Stimulated activated CD4-positive, alpha-beta T cell treated with anti-CD3 and anti-CD28 coated beads, TNF-alpha, amount 100 ng/mL, for 24 hours (primary cell): Measurements from ENCODE around the gene MEGF6.

Experiments used
- DNase-seq, 3 experiments: peaks; one replicate each; pipeline ENCODE4 v3.0.0-alpha.2; 2020; ENCODE audit warnings: low read depth in 3 of 3

Gene MEGF6

DNA sequence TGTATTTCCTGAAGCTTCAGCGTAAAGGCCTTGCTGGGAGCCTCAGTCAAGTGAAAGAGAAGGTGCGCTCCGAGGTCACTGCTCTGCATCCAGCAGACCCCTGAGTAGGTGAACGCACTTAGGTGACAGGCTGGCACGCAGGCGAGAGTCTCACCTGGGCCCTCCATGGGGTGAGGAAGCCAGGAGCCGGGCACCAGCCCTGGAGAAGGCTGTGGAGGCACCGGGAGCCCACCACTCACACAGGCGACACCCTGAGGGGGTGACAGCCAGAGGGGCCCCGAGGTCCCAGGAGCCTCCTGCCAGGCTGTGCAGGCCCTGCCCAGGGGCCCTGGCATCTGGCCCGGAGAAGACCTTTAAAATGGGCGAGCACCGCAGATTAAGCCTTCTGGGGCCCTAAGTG, 89.2 kb downstream of the MEGF6 start:
- no peak for DNase-seq

DNA sequence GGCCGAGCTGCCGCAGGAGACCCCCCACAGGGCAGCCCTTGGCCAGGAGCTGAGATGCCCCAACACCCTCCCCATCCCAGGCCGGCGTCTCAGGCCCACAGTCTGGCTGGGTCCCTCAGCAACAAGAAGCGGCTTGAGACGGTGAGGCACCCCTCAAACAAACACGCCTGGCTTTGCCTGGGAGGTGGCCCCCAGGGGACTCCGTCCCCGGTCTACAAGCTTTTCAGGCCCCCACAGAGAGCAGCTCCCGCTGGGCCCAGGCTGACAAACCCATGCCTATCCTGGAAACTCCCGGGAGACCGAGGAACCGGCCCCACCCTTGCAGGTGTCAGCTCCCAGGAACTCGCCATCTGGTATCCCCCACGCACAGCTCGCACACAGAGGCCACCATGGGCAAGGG, 89.9 kb downstream of the MEGF6 start:
- no peak for DNase-seq

DNA sequence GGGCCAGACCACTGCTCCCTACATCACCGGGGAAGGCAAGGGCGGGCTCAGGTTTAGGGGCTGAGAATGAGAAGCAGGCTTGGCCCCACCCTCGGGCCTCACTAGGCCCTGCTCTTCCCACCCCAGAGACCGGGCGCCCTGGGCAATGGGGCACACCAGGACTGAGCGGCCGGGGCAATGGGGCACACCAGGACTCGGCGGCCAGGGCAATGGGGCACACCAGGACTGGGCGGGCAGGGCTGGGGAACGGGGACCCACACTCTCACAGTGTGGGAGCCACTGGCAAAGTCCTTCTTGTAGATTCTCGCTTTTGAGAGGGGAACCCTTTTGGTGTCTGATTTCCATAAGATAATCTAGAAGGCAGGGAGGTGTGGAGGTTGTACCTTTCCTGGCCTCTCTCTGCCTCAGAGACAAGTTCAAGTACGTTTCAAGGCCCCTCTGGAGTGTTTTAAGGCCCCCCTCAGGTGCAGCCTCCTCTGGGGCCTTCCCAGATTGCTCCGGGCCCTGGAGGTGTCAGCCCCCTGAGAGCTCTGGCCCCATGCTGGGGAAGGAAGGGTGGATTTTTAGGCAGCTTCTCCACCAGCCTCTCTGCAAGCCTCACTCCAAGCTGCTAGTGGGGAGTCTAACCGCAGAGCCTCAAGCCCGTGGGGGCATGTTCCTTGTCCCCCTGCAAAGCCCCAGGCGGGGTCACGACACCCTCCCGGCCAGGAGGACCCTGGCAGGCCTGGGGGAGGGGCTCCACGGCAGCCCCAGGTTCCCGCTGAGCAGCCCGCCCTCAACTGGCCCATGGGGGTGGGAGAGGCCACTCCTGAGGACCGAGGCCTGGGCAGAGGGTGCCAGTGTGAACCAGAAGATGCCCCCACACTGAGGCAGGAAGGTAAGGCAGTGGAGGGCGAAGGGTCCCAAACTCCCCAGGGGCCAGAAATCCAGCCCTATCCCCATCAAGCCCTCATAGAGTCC, 90.6 kb downstream of the MEGF6 start:
- no peak for DNase-seq

DNA sequence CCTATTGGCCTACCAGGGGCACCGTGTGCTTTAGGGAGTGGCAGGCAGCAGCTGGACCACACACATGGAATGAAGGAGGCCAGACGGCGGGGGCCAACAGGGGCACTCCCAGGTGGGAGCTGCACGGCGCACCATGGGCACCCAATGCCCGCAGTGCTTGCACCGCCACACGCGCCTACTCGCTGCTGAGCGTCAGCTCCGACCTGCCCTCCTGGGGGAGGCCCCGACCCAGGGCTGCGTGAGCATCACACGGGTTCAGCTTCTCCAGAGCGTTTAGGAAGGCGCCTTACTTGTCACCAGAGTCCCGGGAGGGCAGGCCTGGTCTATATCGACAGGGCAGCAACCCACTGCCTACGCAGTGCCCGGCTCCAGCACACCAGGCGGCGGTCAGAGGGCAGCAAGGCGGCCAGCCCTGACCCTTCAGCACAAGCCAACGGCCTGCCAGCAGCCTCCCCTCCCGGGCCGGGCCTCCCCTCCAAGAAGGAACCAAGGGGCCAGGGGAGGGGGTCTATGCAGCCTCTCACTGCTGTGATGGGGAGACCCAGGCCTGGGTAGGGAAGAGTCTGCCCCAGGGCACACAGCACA, 91.9 kb downstream of the MEGF6 start:
- no peak for DNase-seq

DNA sequence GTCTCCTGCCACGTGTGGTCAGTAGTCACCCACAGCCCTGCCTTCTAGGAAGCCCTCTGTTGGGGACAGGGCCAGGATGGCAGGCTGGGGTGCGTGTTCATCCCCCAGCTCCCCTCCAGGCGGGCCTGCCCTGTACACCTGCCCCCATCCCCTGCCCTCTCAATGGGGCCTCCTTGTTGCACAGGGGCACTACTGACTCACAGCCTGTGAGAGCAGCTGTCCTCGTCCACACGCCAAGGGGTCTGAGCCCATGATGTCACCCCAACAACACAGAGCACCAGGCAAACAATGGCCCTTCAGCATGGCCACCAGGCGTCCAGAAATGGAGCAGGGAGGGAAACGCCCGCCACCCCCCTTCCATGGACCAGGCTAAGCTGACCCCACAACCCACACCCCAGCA, 92.6 kb downstream of the MEGF6 start:
- no peak for DNase-seq

DNA sequence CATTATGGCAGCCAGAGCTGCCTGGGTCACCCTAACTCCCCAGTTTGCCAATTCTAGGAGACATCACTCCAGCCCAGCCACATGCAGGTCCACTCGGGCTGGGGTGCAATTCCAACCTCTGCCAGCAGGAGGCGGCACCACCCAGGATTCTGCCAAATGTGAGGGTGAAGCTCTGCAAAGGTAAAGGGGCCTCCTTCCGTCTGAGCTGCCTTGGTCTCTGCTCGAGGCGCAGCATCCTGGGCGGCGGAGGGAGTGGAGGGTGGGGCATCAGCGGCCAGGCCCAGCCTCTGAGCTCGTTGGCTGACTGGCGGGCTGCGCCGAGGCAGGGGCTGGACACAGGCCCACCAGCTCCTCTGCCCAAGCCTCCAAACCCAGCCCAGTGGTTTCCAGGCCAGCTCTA, 93.1 kb downstream of the MEGF6 start:
- peak in 1 of 3 experiments; percentile 30 for DNase-seq

DNA sequence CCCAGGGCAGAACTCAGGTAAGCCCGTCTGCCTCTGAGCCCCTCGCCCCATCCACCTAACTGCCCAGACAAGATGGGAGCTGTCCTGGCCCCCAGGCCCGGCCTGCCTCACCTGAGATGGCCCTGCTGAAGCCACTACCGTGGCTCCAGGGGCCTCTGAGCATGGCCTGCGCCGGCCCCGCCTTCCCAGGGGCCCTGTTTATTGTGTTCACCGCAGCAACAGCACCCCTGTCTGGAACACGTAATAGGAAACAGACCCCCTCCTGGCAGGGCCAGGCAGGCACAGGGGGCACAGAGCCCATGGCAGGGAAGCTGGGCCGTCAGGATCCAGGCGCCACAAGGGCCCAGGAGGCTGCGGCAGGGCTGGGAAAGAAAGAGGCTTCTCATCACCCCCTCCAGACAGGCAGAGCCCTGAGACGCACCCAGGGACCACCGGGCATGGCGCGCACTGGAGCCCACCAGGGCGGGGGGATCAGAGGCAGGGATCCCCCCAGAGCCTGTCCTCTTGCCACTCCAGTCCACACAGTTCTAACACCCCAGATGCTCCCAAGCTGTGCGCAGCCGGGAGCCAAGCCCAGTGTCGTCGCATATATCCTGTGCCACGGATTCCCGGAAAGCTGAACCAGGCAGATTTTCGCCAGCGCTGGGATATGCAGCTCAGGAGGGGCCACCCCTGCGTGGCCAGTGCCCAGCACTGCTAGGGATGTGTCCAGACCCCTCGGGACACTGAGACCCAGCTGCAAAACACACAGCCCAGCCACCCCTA, 94.2 kb downstream of the MEGF6 start:
- no peak for DNase-seq

DNA sequence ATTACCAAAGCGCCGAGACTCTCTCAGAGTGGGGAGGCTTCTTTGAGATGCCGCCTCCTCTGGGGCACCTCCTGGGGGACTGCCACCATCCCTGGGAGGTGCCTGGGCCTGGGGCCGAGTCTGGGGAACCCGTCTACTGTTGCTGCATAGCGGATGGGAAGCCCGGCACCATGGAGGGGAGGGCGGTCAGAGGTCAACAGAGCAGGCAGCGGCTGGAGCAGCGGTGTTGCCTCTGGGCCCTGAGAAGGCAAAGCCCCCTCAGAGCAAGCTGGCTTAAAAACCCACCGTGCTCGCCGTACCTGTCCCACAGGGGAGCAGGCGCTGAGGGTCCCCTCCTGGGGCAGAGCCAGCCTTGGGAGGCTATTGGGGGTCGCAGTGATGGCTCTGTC, 94.8 kb downstream of the MEGF6 start:
- DNase-seq: no peak

DNA sequence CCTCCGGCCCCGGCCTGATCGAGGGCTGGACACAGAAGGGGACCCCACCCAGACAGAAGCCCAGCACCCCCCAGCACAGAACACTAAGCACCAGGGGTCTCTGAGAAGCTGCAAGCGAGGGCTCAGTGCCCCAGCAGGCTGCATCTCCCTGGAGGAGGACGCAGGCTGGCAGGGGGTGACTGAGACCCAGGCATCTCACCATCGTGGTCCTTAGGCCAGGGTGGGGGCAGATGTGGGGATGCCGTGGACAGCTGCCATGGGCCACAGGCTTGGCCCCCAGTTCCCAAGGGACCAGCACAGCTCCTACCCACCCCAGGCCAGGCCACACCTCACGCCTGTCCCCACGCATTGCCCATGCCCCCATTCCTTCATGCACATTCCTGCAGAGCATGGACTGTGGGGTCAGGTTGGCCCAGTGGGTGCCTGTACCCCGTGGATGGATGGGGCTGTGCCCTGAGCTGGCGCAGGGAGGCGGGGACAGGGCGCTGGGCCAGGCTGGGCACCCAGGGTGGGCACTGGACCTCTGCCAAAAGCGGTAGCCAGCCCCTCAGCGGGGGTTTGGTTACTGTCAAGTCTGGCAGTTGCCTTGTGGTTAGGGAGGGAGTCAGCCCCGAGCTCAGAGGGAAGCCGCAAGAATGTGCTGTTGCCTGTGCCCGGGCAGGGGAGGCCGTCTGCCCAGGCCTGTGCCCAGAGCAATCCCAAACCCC, 95.4 kb downstream of the MEGF6 start:
- no peak for DNase-seq

DNA sequence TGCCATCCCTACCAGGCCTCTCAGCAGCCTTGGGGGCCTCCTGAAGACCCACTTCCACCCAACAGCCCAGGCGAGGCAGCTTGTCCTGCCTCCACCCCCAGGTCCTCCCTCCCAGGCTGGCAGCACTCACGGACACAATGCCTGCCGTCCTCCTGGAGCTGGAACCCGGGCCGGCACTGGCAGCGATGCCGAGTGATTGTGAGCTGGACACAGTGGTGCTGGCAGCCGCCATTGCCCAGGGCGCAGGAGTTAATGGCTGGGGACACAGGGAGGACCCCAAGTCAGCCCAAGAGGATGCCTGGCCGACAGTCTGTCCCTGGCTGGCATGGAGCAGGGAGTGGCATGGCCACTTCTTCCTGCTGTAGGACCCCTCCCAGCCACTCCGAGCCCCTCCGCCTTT, 96.0 kb downstream of the MEGF6 start:
- DNase-seq: no peak

DNA sequence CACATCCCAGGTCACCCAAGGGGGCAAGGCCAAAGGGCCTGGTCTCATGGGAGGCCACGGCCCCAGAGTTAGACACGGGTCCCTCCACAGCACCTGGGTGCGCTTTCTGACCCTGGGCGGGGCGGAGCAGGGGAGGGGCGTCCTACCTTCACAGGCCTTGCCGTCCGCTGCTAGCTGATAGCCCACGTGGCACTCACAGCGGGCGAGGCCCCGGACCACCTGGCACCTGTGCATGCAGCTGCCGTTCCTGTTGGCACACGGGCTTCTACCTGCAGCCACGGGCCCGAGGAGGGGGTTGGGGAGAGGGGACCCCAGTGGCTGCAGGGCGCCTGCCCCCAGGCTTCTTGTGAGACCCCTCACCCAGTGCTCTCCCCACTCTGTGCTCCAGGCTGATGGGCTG, 96.9 kb downstream of the MEGF6 start:
- DNase-seq: no peak

DNA sequence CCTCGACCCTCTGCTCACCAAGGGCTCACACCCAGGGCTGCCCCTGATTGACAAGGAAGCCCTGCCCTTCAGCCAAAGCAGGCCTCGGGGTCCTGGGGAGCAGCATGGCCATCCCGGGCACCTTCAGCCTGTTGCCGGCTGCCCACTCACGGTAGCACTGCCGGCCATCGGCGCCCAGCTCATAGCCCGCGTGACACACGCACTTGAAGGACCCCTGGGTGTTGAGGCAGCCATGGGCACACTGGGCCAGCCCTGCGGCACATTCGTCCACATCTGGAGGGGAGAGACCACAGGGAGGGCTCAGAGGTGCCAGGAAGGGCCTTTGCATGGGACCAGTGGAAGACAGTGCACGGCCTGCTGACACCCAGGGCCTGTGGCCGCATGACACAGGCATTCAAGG, 99.5 kb downstream of the MEGF6 start:
- DNase-seq: no peak

DNA sequence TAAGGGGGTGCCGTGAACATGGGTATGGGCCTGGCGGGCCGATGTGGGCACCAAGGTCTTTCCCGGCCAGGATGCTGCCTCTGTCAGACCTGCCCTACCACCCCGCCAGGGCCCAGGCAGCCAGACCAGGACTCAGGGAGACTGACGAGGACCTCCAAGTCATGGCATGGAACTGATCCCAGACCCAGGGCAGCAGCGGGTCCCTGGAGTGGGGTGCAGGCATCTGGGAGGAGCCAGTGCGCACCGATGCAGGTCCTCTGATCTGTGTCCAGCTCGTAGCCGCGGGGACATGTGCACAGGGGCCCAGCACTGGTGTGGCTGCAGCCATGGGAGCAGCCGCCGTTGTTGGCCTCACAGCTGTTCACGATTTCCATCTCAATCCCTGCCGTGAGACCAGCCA, 100.0 kb downstream of the MEGF6 start:
- no peak for DNase-seq

DNA sequence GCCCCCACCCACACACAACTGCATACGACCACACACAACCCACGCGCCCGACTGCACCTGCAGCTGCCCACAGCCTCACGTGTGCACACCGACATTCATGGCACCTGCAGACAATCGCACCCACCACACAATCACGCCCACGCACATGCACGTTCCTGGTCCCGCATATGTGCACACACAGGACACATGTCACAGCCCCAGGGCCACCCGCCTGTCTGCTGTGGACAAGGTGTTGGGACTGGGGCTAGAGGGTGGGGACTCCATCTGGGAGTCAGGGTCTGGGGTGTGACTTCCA, 100.4 kb downstream of the MEGF6 start:
- DNase-seq: no peak

DNA sequence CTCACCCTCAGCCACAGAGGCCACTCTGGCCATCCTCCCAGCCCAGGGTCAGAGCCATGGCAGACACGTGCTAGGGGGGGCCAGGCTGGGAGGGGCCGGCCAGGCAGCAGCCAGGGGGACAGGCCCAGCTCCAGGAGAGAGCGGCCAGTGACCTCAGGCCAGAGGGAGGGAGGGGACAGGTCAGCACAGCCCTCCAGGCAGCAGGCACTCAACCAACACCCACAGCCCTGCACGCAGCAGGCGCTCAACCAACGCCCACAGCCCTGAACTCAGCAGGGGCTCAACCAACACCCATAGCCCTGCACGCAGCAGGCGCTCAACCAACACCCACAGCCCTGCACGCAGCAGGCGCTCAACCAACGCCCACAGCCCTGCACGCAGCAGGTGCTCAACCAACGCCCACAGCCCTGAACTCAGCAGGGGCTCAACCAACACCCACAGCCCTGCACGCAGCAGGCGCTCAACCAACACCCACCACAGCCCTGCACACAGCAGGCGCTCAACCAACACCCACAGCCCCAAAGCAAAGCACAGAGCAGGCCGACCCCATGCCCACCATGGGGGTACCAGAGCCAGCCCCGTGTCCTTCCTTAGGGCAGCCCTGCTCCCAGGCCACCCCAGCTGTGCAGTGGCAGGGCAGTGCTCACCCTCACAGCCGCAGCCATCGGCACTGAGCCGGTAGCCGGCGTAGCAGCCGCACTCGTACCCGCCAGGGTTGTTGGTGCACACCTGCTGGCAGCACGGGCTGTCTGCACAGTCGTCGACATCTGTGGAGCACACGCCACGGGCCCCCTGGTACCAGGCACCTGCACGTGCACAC, 101.0 kb downstream of the MEGF6 start:
- DNase-seq: no peak

DNA sequence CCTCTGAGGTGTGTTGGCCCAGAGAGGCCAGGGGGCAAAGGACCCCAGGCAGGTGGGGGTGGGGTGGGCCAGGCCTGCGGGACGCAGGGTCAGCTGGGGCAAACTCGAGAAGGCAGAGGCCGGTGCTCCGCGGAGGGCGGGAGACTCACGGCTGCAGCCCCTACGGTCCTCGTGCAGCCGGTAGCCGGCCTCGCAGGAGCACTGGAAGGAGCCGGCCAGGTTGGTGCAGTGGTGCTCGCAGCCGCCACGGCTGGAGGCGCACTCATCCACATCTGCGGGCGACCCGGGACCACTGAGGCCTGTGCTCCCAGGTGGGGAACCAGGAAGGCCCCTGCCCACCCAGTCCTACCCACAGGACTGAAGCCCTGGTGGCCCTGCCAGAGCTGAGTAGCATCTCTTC, 101.6 kb downstream of the MEGF6 start:
- no peak for DNase-seq

DNA sequence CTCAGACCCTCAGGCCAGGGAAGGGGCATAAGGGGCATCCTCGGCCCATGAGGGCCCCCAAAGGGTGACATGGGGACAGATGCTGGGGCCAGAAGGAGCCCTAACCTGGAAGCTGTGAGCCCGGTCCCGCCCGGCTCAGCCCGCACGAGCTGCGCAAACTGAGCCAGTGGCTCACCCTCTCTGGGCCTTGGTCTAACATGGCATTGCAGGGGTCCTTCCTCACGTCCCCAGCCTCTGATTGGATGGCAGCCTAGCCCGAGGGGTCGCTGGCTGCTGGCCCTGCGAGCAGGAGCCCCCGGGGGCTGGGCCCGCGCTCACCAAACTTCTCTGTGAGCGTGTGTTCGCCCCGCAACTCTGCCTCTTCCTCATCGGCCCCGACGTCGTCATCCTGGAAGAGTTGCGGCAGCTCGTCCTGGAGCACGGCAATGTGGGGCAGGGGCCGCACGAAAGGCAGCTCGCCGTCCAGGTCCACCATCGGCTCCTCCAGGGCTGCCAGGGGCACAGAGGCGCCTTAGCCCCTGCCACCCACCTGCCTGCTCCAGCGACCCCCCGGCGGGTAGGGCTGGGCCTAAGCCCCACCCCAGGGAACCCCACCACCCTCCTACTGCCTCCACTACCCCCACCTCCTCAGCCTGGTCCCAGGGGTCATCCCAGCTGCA, 102.4 kb downstream of the MEGF6 start:
- no peak for DNase-seq

DNA sequence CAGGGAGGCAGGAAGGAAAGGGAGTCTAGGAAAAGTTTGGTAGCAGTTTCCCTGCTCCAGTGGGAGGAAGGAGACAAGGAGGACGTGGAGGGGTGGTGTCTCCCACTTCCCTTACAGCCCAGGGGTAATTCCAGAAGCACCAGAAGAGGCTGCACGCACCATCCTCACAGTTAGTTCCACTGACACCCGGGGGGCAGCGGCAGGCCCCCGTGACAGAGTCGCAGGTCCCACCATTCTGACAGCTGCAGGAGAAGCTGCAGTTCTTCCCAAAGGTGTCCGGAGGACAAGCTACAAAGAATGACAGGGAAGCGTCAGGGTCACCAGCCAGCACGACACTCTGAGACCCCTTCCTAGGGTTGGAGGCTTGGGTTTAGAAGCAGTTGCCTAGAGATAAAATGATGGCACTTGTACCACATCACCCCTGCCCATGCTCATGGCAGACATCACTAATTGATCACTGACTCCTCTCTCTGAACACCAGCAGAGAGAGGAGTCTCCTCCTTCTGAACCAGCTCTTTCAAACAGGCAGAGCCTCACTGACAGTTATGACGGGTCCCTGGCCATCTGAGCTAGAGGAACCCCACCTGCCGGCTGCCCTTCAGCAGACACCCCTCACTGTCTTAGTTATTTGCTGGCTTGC, 103.6 kb downstream of the MEGF6 start:
- no peak for DNase-seq

DNA sequence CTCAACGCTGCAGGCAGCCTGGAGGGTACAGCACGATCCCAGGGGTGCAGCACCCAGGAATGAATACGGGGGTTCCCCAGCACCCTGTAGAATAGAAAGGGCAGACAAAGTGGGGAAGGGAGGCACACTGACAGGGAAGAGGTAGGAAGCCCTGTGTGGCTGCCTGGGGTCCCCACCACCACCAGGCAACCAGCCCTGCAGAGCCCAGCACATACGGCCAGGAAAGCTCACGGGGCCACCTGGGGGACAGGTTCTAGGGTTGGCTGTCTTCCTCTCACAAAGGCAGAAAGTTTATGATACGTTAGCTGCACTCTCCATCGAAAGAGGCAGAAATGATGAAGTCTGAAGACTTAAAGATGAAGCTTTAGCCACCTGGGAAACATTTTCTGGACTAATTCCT, 104.4 kb downstream of the MEGF6 start:
- no peak for DNase-seq

DNA sequence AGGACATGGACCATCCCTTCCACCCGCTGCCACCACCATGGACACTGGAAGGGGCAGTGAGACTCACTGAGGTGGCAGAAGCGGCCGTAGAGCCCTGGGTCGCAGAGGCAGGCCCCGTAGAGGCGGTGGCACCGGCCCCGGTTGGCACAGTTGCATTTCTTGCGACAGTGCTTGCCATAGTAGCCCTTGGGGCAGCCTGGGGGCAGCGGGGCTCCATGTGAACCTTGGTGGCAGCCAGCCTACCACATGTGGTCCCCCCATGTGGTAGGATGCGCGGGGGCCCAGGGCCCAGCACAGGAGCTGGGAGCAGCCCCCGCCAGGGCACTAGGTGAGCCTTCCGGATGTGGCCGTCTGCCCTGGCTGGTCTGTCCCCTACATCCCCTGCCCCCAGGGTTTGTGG, 105.3 kb downstream of the MEGF6 start:
- no peak for DNase-seq
